GM19025 (cell line): Measurements from ENCODE around the gene FAM13C.

Experiments used
- ATAC-seq: cut with Tn5 transposase; IDR thresholded peaks from one replicate; pipeline ENCODE4 v1.9.1; 2021; ENCODE audit warnings: mild to moderate bottlenecking, low read depth, moderate library complexity; ENCODE audit not compliant: unreplicated experiment

Gene FAM13C

DNA sequence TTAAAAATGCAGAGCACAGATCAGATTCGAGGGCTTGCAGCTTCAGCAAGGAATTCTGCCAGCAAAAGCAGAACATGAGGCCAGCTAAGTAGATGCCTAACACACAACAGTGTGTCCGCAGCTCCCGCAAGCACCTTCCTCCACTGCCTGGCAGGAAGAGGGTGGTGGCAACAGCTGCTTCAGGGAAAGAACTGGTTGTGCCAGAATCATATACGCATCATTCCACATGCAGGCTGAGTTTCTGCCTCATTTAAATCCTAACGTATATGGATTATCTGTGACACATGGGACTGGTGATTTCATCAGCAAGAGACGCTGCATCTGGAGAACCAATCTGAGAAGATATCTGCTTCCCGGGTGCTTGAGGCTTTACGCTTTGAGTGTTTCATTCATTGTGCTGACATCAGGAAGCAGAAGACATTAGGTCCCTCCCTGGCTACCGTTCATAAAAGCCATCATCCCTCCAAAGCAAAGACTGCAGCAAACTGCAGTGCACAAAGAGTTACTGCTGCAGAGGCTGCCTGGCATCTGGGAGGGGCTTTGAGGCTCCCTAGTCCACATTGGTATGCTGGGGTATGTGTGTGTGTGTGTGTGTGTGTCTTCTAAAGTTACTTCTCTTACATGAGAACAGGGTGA is 78.8 kb downstream of the FAM13C start:
- ATAC-seq, result no peak

DNA sequence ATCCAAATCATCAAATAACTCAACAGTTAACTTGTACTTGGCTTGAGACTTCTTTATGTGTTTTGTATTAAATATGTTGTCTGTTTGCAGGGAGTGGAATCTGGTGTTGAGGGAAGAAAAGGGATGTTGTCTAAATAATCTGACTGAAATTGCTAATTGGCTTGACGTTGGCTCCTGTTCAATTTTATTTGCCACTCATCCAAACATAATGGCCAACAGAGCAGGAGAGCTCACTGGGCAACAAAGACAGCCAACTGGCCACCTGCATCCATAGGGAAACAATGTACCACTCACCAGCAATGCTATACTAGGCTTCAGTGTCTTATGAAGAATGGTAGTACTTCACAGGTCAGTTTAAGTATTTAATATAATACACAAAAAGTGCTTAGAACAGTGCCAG is 80.5 kb downstream of the FAM13C start:
- no peak for ATAC-seq

DNA sequence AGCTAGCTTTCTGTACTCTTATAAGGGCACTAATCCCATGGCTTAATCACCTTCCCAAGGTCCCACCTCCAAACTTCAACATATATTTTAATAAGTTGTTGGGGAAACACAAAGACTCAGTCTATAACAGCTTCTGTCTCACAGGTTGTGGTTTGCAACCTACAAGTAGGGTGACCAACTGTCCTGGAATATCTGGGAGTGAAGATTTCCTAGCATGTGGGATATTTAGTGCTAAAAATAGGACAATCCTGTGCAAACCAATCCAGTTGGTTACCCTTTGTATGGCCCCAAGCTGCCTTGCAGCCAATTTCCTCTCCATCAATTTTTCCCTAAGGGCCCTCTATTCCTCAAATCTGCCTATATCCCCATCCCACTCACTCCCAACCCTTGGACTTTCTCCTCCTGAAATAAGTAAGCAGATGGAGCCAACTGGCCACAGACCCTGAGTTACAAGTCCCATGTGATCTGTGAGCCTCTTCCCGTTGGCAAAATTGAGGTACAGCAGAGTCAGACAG is 82.3 kb downstream of the FAM13C start:
- no peak for ATAC-seq

DNA sequence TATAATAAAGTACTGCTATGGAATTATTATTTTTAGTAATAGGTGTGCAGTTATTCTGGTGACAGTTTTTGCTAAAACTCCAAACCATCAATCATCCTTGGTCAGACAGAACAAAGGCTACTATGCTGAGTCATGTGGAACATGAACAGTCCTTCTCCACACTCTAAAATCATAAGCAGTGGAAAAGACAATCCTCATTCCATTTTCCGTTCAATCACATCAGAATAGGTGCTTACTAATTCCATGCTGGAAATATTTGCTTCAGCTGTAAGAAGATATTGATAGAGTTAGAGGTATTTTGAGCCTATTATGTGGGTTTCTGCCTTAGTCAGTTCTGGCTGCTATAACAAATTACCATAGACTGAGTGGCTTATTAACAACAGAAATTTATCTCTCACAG is 82.9 kb downstream of the FAM13C start:
- no peak for ATAC-seq

DNA sequence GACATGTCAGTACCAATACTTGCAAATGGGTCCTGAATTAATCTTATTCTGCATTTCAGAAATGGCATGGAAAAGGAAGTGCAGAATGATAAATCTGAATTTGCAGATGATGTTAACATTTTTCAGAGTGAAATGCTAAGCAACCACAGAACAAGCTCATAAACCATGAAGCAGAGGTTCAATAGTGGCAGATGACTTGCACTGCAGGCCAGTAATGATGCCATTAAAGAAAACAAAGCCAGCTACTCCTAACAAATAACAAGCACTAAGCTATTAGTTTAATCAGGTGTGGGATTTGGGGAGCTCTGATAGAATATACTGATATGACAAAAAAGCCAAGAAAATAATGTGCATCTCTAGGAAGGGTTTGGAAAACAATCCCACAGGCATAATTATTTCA is 85.4 kb downstream of the FAM13C start:
- ATAC-seq, result no peak

DNA sequence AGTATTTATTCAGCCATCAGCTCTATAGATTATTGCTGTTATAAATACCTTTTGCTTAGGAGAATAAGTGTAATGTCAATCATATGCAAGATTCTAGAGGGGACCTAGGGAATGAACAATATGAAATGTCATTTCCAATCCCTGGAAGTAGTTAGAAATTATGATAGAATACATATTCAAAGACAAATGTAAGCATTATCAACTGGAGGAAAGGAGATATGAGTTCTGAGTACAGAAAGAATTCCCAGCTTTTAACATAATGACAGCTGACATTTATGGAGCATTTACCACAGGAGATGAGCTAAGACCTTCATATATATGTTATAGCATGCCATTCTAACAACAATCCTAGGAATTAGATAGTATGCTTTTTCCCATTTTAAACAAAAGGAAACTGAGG is 86.2 kb downstream of the FAM13C start:
- no peak for ATAC-seq

DNA sequence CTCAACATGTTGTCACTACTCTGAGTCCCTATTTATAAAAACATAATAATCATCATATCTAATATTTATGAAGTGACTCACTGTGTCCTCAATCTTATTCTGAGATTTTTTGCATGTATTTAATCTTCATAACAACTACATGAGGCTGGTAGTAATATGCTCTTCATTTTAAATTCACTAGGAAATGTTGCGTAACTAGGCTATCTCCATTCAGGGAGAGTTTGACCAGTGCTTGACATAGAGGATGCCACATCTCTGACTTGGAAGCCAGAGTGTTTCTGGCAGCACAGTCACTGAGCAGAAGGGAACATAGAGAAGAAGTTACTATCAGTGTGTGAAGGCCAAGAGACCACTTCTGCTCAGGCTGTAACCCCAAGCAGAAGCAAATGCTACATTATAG is 88.9 kb downstream of the FAM13C start:
- no peak for ATAC-seq

DNA sequence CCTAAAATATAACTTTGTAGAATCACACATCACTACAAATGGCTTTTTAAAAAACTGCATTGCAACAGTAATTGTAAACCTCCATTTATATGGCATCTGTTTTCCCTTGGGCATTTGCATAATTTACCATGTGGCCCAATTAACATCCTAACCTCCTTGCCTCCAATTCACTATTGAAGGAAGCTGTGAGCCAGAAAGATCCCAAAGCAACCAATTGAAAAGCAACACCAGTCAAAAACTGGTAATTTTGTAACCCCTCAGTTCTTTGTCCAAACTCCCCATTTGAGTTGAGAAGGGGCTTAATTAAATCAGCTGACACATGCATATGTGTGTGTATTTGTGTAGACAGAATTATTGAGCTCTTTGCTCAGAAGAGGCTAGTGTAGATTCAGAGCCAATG is 90.3 kb downstream of the FAM13C start:
- no peak for ATAC-seq

DNA sequence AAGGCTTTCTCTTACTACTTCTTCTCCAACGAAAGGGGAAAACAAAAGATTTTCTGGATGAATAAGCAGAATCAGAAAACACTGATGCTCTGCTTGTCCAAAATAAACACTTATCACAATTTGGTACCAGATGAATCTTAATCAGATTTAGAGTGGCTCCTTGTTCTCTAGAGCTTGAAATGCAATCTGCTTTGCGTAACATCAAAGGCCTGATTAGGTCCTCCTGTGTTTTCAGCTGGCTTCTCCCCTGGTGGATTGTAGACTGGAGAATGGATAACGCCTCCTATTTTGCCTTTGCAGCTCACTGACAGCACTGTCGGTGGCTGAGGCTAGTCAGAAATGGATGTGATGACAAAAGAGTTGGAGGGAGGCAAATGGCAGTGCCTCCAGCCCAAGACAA is 91.2 kb downstream of the FAM13C start:
- no peak for ATAC-seq

DNA sequence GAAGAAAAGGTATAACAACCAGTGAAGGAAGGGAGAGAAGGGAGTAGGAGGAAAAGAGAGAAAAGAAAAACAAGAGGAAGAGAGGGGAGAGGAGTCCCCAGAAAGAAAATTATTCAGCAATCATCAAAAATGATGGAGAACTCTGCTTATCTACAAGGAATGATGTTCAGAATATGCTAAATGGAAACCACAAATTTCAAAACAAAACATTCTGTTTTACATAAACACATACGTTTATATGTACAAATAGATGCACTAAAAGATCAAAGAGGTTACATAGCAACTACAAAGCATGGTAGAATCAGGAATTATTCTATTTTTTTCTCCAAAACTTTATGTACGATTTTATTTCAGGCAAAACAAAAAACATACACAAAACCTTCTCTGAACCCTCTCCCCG is 91.9 kb downstream of the FAM13C start:
- no peak for ATAC-seq

DNA sequence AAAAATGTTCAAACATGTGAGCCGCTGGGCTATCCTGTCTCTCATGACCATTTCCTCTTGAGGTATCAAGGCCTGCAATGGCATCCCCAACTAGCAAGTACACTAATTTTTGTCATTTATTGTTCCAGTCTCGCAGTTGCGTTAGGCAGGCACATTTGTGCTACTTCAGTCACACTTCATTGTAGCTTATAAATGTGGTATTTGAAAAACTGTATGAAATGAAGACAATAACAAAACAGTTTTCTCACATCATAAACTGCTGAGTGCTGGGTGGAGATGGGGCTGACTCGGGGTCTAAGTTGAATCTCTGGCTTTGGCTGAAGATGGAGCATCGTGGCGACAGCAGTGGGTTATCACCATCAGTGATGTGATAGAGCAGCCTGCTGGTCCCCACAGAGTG is 92.7 kb downstream of the FAM13C start:
- ATAC-seq, result no peak

DNA sequence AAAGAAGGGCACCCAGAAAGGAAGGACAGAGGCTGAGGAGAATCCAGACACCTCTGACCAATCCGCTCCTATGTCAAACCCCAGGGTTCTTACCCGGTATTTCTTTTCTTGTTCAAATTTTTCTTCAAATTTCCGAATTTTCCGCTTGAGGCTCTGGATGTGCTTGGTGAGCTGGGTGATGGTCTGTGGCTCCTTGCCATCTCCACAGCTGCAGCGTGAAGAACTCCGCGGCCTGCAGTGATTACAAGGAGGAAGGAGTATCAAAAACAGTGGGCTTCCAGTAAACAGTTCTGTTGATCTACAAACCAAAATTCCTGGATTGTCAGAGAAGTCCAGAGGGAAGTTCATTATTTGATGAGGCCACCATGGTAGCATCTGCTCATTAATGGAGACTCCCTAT is 93.9 kb downstream of the FAM13C start:
- ATAC-seq, result no peak

DNA sequence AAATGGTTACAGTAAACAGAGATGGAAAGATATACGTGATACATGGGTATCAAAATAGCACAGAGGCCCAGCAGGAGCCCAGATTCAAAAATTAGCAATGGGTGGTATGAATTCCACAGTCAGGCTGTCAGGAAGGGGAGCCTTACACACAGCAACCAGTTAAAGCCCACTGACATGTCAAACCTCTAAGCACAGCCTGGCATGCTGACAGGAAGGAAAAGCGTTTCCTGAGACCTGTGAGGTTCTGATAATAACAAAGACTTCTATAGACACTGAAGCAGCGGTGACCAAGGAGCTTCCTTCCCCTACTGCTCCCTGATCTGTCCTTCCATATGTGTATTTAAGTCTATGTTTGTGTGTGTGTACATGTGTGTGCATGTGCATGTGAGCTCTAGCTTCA is 96.0 kb downstream of the FAM13C start:
- ATAC-seq, result no peak

DNA sequence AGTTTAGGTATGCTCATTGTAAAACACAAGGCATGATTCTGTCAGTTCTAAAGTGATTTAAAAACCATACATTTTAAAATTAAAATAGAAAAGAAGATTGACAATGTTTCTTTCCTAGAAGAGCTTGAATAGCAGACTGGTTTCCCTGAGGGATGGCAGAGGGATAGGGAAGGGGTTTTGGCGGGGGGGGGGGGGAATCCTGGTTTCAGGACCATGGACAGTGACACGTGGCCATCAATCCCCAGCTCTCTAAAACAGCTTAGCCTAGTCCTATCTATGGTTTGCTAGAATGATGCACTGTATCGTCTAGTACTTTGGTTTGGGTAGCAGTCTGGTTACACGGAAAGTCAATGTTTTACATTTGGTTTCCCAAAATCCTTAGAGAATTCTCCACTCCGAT is 97.2 kb downstream of the FAM13C start:
- ATAC-seq, result no peak

DNA sequence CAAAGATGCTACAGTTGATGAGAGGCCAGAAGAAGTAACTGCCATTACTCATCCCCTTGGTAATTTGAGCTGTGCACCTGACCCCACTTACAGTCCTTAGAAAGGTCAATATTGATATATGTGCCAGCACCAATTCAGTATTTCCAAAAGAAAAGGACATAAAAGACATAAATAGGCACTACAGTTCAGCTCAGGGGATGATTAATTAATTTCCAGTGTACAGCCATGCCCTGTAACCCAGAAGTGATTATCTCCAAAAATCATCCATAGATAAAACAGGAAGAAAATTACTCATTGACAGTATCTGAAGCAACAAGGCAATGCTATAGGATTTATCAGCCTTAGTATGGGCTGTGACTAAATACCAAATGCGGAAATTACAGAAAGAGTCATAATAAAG is 103.5 kb downstream of the FAM13C start:
- no peak for ATAC-seq

DNA sequence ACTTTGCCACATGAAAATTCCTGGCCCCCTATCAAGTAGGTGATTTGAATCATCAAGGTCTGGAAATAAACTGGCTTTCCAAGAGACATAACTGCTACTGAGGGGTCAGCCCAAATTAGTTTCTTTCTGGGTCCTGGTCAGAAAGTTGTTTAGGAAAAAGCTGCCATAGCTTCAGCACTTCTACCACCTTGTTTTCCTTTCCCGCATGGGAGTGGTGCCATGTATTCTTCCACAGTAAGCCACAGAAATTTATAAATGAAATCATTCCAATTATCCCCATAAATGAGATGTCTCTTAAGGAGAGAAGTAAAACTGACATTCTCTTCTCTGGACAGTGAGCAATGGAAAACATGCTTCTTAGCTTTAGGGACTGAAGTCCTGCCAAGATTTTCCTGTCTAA is 105.1 kb downstream of the FAM13C start:
- ATAC-seq, result no peak

DNA sequence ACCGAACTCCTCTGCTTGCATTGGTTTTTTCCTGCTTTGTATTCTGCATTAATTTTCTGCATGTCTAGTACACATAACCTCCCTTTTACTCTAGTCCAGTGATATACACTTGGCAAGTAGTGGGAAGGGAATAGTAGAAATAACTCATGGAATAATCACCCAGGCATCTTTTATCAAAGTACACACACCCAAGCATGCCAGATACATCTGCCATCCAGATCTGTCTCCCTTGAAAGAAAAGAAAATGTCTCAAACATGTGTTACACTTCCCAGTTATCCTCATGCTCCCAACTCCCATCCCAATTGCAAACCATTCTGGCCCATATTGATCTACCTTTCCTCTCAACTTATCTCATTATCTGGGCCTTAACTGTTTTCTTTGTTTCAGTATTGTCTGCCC is 106.9 kb downstream of the FAM13C start:
- ATAC-seq, result no peak

DNA sequence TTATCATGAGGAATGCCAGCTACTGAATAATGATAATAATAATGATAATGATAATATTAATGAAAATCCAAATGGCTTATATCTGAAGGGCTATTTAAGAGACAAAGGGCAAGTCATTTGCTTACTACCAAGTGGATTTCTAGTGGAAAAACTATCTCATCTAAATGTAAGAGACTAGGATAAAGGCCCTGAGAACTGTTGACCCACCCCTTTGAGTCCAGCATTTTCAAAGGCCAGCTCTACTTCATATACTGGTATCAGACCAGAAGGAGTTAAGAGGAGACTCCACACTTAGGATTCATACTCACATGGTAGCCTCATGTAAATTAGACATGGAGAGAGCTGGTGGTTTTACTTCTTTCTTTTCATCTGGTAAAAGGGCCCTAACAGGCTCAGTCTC is 109.9 kb downstream of the FAM13C start:
- no peak for ATAC-seq

DNA sequence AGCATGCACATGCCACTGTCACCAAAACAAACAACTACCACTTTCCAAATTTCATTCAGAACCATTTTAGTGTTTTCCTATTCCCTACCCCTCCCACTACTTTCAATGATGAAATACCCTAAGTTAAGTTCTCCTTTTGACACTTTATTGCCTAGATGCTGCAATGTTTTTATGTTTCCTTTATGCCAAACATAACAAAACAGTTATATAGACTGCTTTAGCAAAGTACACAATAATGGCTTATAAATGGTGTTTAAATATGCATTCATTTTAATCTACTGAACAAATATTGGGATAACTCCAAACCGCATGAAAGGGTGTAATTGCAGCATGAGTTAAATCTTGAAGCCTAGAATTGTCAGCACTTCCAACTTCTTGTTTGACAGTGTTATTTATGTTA is 116.7 kb downstream of the FAM13C start:
- ATAC-seq, result no peak

DNA sequence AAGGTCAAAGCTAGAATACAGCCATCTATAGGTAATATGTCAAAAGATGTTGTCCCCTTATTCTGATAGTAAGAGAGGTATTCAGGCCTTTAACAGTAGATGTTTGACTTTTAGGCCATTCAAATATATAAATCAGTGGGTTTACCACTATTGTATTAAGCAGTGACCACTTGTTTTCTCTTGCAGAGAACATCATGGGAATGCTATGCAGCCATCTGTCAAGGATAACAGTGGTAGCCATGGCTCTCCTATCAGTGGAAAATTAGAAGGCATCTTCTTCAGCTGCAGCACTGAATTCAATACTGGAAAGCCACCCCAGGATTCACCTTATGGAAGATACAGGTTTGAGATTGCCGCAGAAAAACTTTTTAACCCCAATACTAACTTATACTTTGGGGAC is 117.5 kb downstream of the FAM13C start:
- ATAC-seq, result no peak

DNA sequence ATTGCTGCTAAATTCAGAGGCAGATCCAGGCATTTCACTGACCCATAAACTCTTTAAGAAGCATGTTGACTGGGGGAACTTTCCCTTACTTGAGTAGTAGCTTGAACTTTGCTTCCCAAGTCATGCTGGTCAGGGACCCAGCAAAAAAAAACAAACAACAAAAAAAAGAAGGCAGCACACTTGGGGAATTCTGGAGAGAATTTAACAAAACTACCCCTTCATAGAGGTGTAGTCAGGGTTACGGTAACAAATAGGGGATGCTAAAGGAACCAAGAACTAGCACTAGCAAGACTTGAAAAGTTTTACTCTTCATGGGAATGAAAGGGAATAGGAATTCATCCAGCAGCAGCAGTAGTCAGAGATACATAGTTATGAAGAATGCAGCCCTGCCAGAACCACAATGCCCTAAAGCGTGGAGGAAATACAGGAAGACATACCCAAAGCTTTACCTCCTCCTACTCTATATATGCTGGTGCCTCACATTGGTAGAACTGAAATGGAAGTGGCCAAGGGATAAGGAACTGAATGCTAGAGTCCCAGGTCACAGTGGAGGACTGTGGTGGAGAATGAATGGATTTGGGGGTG is 118.6 kb downstream of the FAM13C start:
- ATAC-seq, result no peak

DNA sequence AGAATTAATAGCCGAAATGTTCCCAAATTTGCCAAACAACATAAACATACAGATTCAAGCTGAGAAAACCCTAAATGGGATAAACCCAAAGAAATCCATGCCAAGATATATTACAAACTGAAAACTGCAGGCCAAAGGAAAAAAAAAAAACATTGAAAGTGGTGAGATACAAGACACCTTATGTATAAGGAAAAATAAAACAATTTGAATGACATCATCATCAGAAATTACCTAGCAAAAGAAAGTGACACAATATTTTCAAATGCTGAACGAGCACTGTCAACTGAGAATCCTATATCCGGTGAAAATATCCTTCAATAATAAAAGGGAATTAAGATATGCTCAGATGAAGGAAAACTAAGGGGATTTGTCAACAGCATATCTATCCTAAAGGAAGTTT is 119.4 kb downstream of the FAM13C start:
- ATAC-seq, result no peak

DNA sequence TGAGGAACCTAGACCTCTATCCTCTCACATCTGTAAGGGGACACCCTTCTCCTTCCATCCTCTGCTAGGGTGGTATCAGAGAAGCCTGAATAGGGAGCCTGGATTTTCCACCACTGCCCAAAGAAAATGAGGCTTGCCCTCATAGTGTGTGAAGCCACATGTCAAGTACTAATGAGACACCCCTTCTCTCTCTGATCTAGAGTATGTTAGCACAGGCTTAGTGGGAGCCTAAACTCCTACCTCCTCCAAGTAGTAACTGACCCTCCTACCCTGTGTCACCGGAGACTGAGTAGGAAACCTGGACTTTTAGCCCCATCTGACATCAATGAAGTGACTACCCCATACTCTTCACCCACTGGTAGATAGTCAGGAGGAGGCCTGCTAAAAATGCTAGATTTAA is 120.3 kb downstream of the FAM13C start:
- ATAC-seq, result no peak
